ENCODE measurements around the gene UNC13D. TPM values are rescaled to one million over a fixed set of nuclear protein-coding genes. Genes with fewer than 3 reads are reported as not detected.

The UNC13D gene
- total and polyA plus RNA-seq, 9 of the 15 experiments (the other 6 are each of a cell fraction or from before 2014, with no cell fraction given) = 0.86 to 244 (median 69.2) TPM

GRCh38 chr17:75808905-75809621, 35.1 kb downstream of the UNC13D start (continued):
- TF ChIP-seq ZNF253 (CRISPR knock-in tag; conservative IDR thresholded peaks at IDR 0.05) (no peak), ZNF174 (CRISPR knock-in tag; IDR thresholded peaks at IDR 0.05) (no peak), XRCC4 (IDR thresholded peaks at IDR 0.05; ENCODE audit: extremely low read depth, insufficient read depth, insufficient read length) (no peak), BMI1 (IDR thresholded peaks at IDR 0.05; ENCODE audit: low read length) (no peak)
- TF ChIP-seq, protein P1, sequence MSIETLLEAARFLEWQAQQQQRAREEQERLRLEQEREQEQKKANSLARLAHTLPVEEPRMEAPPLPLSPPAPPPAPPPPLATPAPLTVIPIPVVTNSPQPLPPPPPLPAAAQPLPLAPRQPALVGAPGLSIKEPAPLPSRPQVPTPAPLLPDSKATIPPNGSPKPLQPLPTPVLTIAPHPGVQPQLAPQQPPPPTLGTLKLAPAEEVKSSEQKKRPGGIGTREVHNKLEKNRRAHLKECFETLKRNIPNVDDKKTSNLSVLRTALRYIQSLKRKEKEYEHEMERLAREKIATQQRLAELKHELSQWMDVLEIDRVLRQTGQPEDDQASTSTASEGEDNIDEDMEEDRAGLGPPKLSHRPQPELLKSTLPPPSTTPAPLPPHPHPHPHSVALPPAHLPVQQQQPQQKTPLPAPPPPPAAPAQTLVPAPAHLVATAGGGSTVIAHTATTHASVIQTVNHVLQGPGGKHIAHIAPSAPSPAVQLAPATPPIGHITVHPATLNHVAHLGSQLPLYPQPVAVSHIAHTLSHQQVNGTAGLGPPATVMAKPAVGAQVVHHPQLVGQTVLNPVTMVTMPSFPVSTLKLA (conservative IDR thresholded peaks at IDR 0.05) = no peak

DNA sequence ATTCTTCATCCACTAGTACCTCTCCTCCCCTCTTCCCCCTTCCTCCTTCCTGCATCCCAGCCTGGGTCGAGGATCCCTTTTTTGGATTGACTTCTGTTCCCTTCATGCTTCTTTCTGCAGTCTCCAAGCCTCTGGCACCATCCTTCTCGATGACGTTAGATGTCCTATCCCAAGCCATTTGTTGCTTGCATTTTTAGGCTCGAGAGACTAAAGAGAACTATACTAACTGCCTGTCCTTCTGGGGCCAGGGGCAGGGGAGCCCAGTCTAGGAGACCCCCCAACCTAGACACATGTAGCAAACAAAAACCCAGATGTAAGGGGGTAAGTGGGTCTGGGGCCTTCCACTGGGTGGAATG, 35.7 kb downstream of the UNC13D start:
- no peaks in the 10 kb centered on the region for H3K9me3 ChIP-seq (replicated peaks; ENCODE audit: control insufficient read depth, insufficient read depth, low read depth, low read length)

More for the DNA sequence above, 35.7 kb downstream of the UNC13D start:
- POLR2A ChIA-PET = interaction anchor here (0.6 to 4.1 kb wide), 9 partner anchors 9 to 437 kb away, joined by 3 to 37 read pairs (median 7); partner anchors contain the start of gene UNK
- no peak for FAIRE-seq
- 51% methylated on average over 4 of the region's 4 CpGs for WGBS (ENCODE audit: insufficient coverage, low coverage, missing lambda C conversion rate)
- CTCF ChIA-PET (ENCODE audit: low intra/inter-chr PET ratio) = no interaction called here
- TF ChIP-seq HES1 (IDR thresholded peaks at IDR 0.05; ENCODE audit: low read depth) (no peak), ZNF41 (CRISPR knock-in tag; conservative IDR thresholded peaks at IDR 0.05) (0 out of 2 replicates have a peak, but pooled peaks have one; percentile 13), POU5F1 (IDR thresholded peaks at IDR 0.05; ENCODE audit: borderline replicate concordance, low read depth, low read length, partially characterized antibody) (no peak)
- TF ChIP-seq, protein P2, sequence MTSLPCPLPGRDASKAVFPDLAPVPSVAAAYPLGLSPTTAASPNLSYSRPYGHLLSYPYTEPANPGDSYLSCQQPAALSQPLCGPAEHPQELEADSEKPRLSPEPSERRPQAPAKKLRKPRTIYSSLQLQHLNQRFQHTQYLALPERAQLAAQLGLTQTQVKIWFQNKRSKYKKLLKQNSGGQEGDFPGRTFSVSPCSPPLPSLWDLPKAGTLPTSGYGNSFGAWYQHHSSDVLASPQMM (CRISPR knock-in tag; IDR thresholded peaks at IDR 0.05) = no peak
- Histone ChIP-seq H3K4me1 (replicated peaks in 1 of 2; ENCODE audit: control insufficient read depth in 2 of 2, insufficient read depth in 2 of 2, low read length in 2 of 2) (peaks cover 10 to 20% of the 10 kb centered on the region in 2 experiments), H3K9ac (ENCODE audit: insufficient read depth in 1 of 2, low read depth in 2 of 2, low read length in 2 of 2) (no peak overlapping the region; a peak in 1 of 4 replicates), H3K9me1 (ENCODE audit: control insufficient read depth, insufficient read depth, low read length) (no peaks in the 10 kb centered on the region), H3K4me2 (ENCODE audit: insufficient read depth, low read length) (no peak overlapping the region), H3K79me2 (ENCODE audit: control insufficient read depth, insufficient read depth, low read length) (no peaks in the 10 kb centered on the region), H3K4me3 (no peak overlapping the region), H3K36me3 (ENCODE audit: control insufficient read depth, insufficient read depth, low read length) (peaks cover 31% of the 10 kb centered on the region; the same call in 2 of the 3 replicates), H4K20me1 (replicated peaks; ENCODE audit: control insufficient read depth, insufficient read depth, low read length) (no peaks in the 10 kb centered on the region), H3K27ac (ENCODE audit: extremely low read depth, low read depth, low read length) (no peak overlapping the region; the same call in 2 of the 3 replicates), H2AFZ (ENCODE audit: low read depth, low read length) (no peak overlapping the region), H3K27me3 (ENCODE audit: control insufficient read depth in 2 of 2, insufficient read depth in 2 of 2, low read length in 2 of 2) (no peaks in the 10 kb centered on the region)
- intact Hi-C loops (cut with micrococcal nuclease) (no loop called here), in situ Hi-C loops (cut with MboI) (no loop called here)
- no peak for ATAC-seq
- no TSS peak for BruUV-seq (replicated peaks)
- no peak for DNase-seq (ENCODE audit: extremely low read depth in 1 of 4, low spot score in 3 of 4)
